ENCODE data around the gene DENND1C. TPM values are rescaled to one million over a fixed set of nuclear protein-coding genes. Genes with fewer than 3 reads are reported as not detected.

The DENND1C gene
- total and polyA plus RNA-seq, 9 of the 15 experiments (the other 6 are each of a cell fraction or from before 2014, with no cell fraction given), result 0.03 to 1.2 (median 0.32) TPM; not detected in 1

DNA sequence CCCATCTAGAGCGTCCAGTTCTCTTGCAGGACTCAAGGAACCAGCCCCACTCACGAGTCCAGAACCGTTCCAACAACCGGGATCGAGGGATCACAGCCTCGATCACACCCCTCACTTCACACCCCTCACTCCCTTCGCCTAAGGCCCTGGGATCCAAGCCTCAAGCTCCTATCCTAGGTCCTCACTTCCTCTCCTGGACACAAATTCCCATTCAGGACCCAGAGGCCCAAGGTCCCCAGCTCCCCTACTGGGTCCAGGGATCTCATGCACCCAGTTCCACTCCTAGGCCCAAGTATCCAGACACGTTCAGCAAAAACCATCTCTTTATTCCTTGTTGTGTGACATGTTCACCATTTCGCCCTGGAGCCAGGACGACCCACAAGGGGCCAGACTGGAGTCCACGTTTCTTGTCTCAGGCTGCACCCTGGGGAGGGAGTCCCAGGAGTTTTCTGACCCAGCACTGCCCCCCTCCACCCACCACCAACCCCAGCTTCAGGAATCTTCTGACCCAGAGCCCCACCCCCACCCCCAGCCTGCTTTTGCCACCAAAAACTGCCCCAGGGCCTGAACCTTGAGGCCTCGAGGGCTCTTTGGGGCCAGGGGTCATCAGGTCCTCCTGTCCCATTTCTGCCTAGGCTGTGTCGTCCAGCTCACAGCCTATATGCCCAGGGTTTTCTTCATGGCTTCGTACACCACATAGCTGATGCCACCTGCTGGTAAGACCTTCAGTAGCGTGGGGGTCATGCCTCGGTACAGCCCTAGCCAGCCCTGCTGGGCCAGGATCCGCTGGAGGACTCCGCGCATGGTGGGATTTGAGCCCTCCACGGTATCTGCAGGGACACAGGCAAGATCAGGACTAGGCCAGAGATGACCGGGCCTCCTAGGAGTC, 55.6 kb downstream of the DENND1C start (continued):
- TF ChIP-seq, protein P1, sequence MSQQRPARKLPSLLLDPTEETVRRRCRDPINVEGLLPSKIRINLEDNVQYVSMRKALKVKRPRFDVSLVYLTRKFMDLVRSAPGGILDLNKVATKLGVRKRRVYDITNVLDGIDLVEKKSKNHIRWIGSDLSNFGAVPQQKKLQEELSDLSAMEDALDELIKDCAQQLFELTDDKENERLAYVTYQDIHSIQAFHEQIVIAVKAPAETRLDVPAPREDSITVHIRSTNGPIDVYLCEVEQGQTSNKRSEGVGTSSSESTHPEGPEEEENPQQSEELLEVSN (IDR thresholded peaks at IDR 0.05; ENCODE audit: borderline replicate concordance in 1 of 2, extremely low read depth in 1 of 2, insufficient read depth in 1 of 2, insufficient read length in 1 of 2, low read depth in 1 of 2, low read length in 1 of 2, poor library complexity in 1 of 2, severe bottlenecking in 1 of 2), result peak; percentile 6 to 75
- no peak for TF ChIP-seq HCFC1 (IDR thresholded peaks at IDR 0.05; ENCODE audit: low read depth, low read length)
- TF ChIP-seq ZNF121 (CRISPR knock-in tag; conservative IDR thresholded peaks at IDR 0.05), result no peak
- TF ChIP-seq ZFP1 (CRISPR knock-in tag; IDR thresholded peaks at IDR 0.05), result no peak; the same call in 1 of the 2 replicates
- TF ChIP-seq NR4A1 (CRISPR knock-in tag; IDR thresholded peaks at IDR 0.05), result no peak
- peak; percentile 93 for TF ChIP-seq NR4A1 (tag; IDR thresholded peaks at IDR 0.05)
- no peak; the same call in 1 of the 2 replicates for TF ChIP-seq TAF7 (tag; IDR thresholded peaks at IDR 0.05)
- 0 out of 2 replicates have a peak, but pooled peaks have one; percentile 1 for TF ChIP-seq ZNF212 (CRISPR knock-in tag; IDR thresholded peaks at IDR 0.05)
- TF ChIP-seq, protein P2, sequence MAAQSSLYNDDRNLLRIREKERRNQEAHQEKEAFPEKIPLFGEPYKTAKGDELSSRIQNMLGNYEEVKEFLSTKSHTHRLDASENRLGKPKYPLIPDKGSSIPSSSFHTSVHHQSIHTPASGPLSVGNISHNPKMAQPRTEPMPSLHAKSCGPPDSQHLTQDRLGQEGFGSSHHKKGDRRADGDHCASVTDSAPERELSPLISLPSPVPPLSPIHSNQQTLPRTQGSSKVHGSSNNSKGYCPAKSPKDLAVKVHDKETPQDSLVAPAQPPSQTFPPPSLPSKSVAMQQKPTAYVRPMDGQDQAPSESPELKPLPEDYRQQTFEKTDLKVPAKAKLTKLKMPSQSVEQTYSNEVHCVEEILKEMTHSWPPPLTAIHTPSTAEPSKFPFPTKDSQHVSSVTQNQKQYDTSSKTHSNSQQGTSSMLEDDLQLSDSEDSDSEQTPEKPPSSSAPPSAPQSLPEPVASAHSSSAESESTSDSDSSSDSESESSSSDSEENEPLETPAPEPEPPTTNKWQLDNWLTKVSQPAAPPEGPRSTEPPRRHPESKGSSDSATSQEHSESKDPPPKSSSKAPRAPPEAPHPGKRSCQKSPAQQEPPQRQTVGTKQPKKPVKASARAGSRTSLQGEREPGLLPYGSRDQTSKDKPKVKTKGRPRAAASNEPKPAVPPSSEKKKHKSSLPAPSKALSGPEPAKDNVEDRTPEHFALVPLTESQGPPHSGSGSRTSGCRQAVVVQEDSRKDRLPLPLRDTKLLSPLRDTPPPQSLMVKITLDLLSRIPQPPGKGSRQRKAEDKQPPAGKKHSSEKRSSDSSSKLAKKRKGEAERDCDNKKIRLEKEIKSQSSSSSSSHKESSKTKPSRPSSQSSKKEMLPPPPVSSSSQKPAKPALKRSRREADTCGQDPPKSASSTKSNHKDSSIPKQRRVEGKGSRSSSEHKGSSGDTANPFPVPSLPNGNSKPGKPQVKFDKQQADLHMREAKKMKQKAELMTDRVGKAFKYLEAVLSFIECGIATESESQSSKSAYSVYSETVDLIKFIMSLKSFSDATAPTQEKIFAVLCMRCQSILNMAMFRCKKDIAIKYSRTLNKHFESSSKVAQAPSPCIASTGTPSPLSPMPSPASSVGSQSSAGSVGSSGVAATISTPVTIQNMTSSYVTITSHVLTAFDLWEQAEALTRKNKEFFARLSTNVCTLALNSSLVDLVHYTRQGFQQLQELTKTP (IDR thresholded peaks at IDR 0.05; ENCODE audit: low read depth in 1 of 2, partially characterized antibody in 2 of 2), result peak in 1 of 2 experiments; percentile 33
- TF ChIP-seq PHF20 (IDR thresholded peaks at IDR 0.05; ENCODE audit: partially characterized antibody), result peak; percentile 52
- TF ChIP-seq MAZ (CRISPR knock-in tag; conservative IDR thresholded peaks at IDR 0.05 in 1 of 2, IDR thresholded peaks at IDR 0.05 in 1 of 2), result 0 out of 4 replicates have a peak, but pooled peaks of 1 of the 2 experiments have one; percentile 33
- TF ChIP-seq, protein P3, sequence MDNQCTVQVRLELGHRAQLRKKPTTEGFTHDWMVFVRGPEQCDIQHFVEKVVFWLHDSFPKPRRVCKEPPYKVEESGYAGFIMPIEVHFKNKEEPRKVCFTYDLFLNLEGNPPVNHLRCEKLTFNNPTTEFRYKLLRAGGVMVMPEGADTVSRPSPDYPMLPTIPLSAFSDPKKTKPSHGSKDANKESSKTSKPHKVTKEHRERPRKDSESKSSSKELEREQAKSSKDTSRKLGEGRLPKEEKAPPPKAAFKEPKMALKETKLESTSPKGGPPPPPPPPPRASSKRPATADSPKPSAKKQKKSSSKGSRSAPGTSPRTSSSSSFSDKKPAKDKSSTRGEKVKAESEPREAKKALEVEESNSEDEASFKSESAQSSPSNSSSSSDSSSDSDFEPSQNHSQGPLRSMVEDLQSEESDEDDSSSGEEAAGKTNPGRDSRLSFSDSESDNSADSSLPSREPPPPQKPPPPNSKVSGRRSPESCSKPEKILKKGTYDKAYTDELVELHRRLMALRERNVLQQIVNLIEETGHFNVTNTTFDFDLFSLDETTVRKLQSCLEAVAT (IDR thresholded peaks at IDR 0.05), result peak in 1 of 2 experiments; percentile 81; a peak in 2 of 4 replicates
- TF ChIP-seq, protein P4, sequence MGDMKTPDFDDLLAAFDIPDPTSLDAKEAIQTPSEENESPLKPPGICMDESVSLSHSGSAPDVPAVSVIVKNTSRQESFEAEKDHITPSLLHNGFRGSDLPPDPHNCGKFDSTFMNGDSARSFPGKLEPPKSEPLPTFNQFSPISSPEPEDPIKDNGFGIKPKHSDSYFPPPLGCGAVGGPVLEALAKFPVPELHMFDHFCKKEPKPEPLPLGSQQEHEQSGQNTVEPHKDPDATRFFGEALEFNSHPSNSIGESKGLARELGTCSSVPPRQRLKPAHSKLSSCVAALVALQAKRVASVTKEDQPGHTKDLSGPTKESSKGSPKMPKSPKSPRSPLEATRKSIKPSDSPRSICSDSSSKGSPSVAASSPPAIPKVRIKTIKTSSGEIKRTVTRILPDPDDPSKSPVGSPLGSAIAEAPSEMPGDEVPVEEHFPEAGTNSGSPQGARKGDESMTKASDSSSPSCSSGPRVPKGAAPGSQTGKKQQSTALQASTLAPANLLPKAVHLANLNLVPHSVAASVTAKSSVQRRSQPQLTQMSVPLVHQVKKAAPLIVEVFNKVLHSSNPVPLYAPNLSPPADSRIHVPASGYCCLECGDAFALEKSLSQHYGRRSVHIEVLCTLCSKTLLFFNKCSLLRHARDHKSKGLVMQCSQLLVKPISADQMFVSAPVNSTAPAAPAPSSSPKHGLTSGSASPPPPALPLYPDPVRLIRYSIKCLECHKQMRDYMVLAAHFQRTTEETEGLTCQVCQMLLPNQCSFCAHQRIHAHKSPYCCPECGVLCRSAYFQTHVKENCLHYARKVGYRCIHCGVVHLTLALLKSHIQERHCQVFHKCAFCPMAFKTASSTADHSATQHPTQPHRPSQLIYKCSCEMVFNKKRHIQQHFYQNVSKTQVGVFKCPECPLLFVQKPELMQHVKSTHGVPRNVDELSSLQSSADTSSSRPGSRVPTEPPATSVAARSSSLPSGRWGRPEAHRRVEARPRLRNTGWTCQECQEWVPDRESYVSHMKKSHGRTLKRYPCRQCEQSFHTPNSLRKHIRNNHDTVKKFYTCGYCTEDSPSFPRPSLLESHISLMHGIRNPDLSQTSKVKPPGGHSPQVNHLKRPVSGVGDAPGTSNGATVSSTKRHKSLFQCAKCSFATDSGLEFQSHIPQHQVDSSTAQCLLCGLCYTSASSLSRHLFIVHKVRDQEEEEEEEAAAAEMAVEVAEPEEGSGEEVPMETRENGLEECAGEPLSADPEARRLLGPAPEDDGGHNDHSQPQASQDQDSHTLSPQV (IDR thresholded peaks at IDR 0.05), result peak; percentile 71

Data from K562 (cell line).